Caco-2 (cell line): ENCODE results near the gene MACROH2A2. TPM values are rescaled to one million over a fixed set of nuclear protein-coding genes. Genes with fewer than 3 reads are reported as not detected.
A peak's percentile ranks its signal among the peaks of the same experiment; 100 is the strongest.

ENCODE experiments used
- BruUV-seq: library from RNA; stranded (reverse); fragments of 400-500 nt; replicated peaks from 2 replicates; lab custom pipeline; 2021; lab: Mats Ljungman, UMichigan
- CTCF ChIA-PET: fragments of 300-600 bp; sonication (Branson Sonifier 250); formaldehyde crosslinking; loops from one replicate; lab custom pipeline; 2022; ENCODE audit warnings: antibody characterized with exemption; lab: Charles Lee
- POLR2A ChIA-PET: fragments of 300-600 bp; sonication (Branson Sonifier 250); formaldehyde crosslinking; loops from one replicate; lab custom pipeline; 2022; ENCODE audit warnings: antibody characterized with exemption; lab: Charles Lee
- DNase-seq, 2 experiments: peaks; one replicate each; pipeline versions ENCODE4 v3.0.0 to v3.0.0-alpha.2; 2020 to 2022
- H3K27me3 ChIP-seq: replicated peaks from 2 replicates; pipeline ENCODE4 v1.6.0; 2011; ENCODE audit warnings: low read length; ENCODE audit not compliant: control insufficient read depth, insufficient read depth
- H3K36me3 ChIP-seq: 2 replicates; pipeline ENCODE4 v1.5.1; 2011; ENCODE audit warnings: low read length; ENCODE audit not compliant: control insufficient read depth, insufficient read depth
- H3K4me1 ChIP-seq: fragments of 250-450 bp; sonication (Bioruptor Pico); 2 replicates; pipeline ENCODE4 v1.5.1; 2020; ENCODE audit warnings: mild to moderate bottlenecking
- H3K4me3 ChIP-seq: 2 replicates; pipeline ENCODE4 v1.5.1; 2011; ENCODE audit warnings: low read depth, mild to moderate bottlenecking, control low read depth, low read length
- H3K9me3 ChIP-seq: fragments of 250-450 bp; sonication (Bioruptor Pico); 2 replicates; pipeline ENCODE4 v1.5.1; 2020; ENCODE audit warnings: mild to moderate bottlenecking, moderate library complexity
- H3K27ac Mint-ChIP-seq: one replicate; pipeline ENCODE4 v1.8.0; 2022; ENCODE audit warnings: mixed read lengths; ENCODE audit not compliant: unreplicated experiment
- H3K27me3 Mint-ChIP-seq: one replicate; pipeline ENCODE4 v1.8.0; 2022; ENCODE audit warnings: mixed read lengths; ENCODE audit not compliant: insufficient read depth, unreplicated experiment
- H3K36me3 Mint-ChIP-seq: one replicate; pipeline ENCODE4 v1.8.0; 2022; ENCODE audit warnings: mild to moderate bottlenecking, mixed read lengths; ENCODE audit not compliant: insufficient read depth, unreplicated experiment
- H3K4me1 Mint-ChIP-seq: one replicate; pipeline ENCODE4 v1.8.0; 2022; ENCODE audit warnings: low read depth, mixed read lengths; ENCODE audit not compliant: unreplicated experiment
- H3K4me3 Mint-ChIP-seq: one replicate; pipeline ENCODE4 v1.8.0; 2022; ENCODE audit warnings: mild to moderate bottlenecking, moderate library complexity, mixed read lengths; ENCODE audit not compliant: unreplicated experiment
- H3K9me3 Mint-ChIP-seq: one replicate; pipeline ENCODE4 v1.8.0; 2022; ENCODE audit warnings: mixed read lengths; ENCODE audit not compliant: unreplicated experiment
- CTCF ChIP-seq, 2 experiments: fragments of 200-600 bp in 1 of 2; IDR thresholded peaks; 1 replicate in 1 of 2; 2 replicates in 1 of 2; pipeline versions ENCODE4 v1.5.1 to v1.8.0; 2011 to 2022; ENCODE audit warnings: antibody characterized with exemption in 1 of 2, control low read depth in 1 of 2, inconsistent platforms in 1 of 2, low read depth in 1 of 2, low read length in 1 of 2, mild to moderate bottlenecking in 1 of 2, moderate library complexity in 1 of 2; ENCODE audit not compliant: insufficient read depth in 1 of 2, severe bottlenecking in 1 of 2, unreplicated experiment in 1 of 2
- intact Hi-C: fragments of 100-400 bp; cut with micrococcal nuclease; formaldehyde crosslinking; loops from one replicate; pipeline ENCODE4 v1.10.0; 2022; ENCODE audit not compliant: unreplicated experiment
- total RNA-seq: library from RNA; stranded (reverse); gene quantifications from 2 replicates; pipeline ENCODE4 v1.2.3, GENCODE V29; 2022

MACROH2A2 gene
- total RNA-seq, 1 experiment from 2014 or later = 6.1 TPM

- ChIA-PET CTCF (no interaction called here), POLR2A (interaction anchor here (0.6 kb wide), 1 partner anchor 21 kb away, joined by 9 read pairs; no protein-coding TSS in a partner anchor)
- Mint-ChIP-seq H3K9me3 (no peaks in the 10 kb centered on the region), H3K27me3 (no peaks in the 10 kb centered on the region), H3K36me3 (no peaks in the 10 kb centered on the region), H3K27ac (no peak overlapping the region), H3K4me1 (peaks cover 6% of the 10 kb centered on the region), H3K4me3 (no peak overlapping the region)
- TF ChIP-seq CTCF (IDR thresholded peaks at IDR 0.05; ENCODE audit: insufficient read depth in 1 of 2, low read depth in 1 of 2, low read length in 1 of 2, severe bottlenecking in 1 of 2, unreplicated experiment in 1 of 2) = no peak
- Histone ChIP-seq H3K4me3 (no peak overlapping the region), H3K27me3 (no peaks in the 10 kb centered on the region), H3K9me3 (no peaks in the 10 kb centered on the region), H3K36me3 (no peaks in the 10 kb centered on the region), H3K4me1 (peaks cover 6% of the 10 kb centered on the region; the same call in 1 of the 2 replicates)
- BruUV-seq = no TSS peak
- intact Hi-C loops = loop anchor here (1.0 to 2.0 kb wide), 2 partner anchors 15 to 133 kb away; no protein-coding TSS in a partner anchor
- no peak for DNase-seq
Measured at GRCh38 chr10:70101668-70102067, 49.0 kb downstream of the MACROH2A2 start.

- ChIA-PET CTCF (interaction anchor here (0.6 to 1.9 kb wide), 7 partner anchors 9 to 268 kb away, joined by 3 to 21 read pairs (median 4); partner anchors contain the start of gene TYSND1), POLR2A (interaction anchor here (1.0 kb wide), 1 partner anchor 39 kb away, joined by 4 read pairs; the partner anchor contains the start of gene TYSND1)
- Mint-ChIP-seq H3K9me3 (no peaks in the 10 kb centered on the region), H3K4me3 (no peak overlapping the region), H3K27ac (no peak overlapping the region), H3K36me3 (peaks cover 6% of the 10 kb centered on the region), H3K4me1 (no peaks in the 10 kb centered on the region), H3K27me3 (no peaks in the 10 kb centered on the region)
- no peaks in the 10 kb centered on the region for H3K9me3 ChIP-seq
- intact Hi-C loops = no loop called here
- H3K36me3 ChIP-seq = no peaks in the 10 kb centered on the region
- peak; percentile 64 to 76 for TF ChIP-seq CTCF (IDR thresholded peaks at IDR 0.05; ENCODE audit: insufficient read depth in 1 of 2, low read depth in 1 of 2, low read length in 1 of 2, severe bottlenecking in 1 of 2, unreplicated experiment in 1 of 2)
- peak in 1 of 2 experiments; percentile 63 for DNase-seq
- H3K4me3 ChIP-seq = no peak overlapping the region
- no TSS peak for BruUV-seq
- peaks cover 11% of the 10 kb centered on the region for H3K4me1 ChIP-seq
- no peaks in the 10 kb centered on the region for H3K27me3 ChIP-seq
Measured at GRCh38 chr10:70106958-70107791, 54.5 kb downstream of the MACROH2A2 start.

- no peaks in the 10 kb centered on the region for H3K9me3 Mint-ChIP-seq
- no peaks in the 10 kb centered on the region for H3K4me1 Mint-ChIP-seq
- intact Hi-C loops = loop anchor here (1.0 kb wide), 1 partner anchor 20 kb away; no protein-coding TSS in a partner anchor
- H3K27me3 ChIP-seq = no peaks in the 10 kb centered on the region
- BruUV-seq = no TSS peak
- no peak for TF ChIP-seq CTCF (IDR thresholded peaks at IDR 0.05; ENCODE audit: insufficient read depth in 1 of 2, low read depth in 1 of 2, low read length in 1 of 2, severe bottlenecking in 1 of 2, unreplicated experiment in 1 of 2)
- DNase-seq = no peak
- CTCF ChIA-PET = interaction anchor here (2.0 kb wide), 1 partner anchor 37 kb away, joined by 10 read pairs; the partner anchor contains the start of gene TYSND1
- H3K36me3 Mint-ChIP-seq = peaks cover 18% of the 10 kb centered on the region
- H3K4me1 ChIP-seq = peaks cover 11% of the 10 kb centered on the region
- no peaks in the 10 kb centered on the region for H3K36me3 ChIP-seq
- H3K27me3 Mint-ChIP-seq = no peaks in the 10 kb centered on the region
- H3K4me3 Mint-ChIP-seq = no peak overlapping the region
- no peak overlapping the region for H3K4me3 ChIP-seq
- no peak overlapping the region for H3K27ac Mint-ChIP-seq
- POLR2A ChIA-PET = no interaction called here
- H3K9me3 ChIP-seq = no peaks in the 10 kb centered on the region
Measured at GRCh38 chr10:70109064-70109729, 56.6 kb downstream of the MACROH2A2 start.
